Parathyroid adenoma (tissue), 2 donors: ENCODE results near the gene EYA2.

Experiments used
- H2AFZ ChIP-seq: fragments of 300-600 bp; sonication (generic); one replicate; pipeline ENCODE4 v1.7.0; 2017; ENCODE audit warnings: antibody characterized with exemption, mild to moderate bottlenecking
- H3K27ac ChIP-seq: fragments of 300-600 bp; sonication (generic); one replicate; pipeline ENCODE4 v1.7.0; 2017
- H3K27me3 ChIP-seq: fragments of 300-600 bp; sonication (generic); one replicate; pipeline ENCODE4 v1.7.0; 2017; ENCODE audit warnings: low read length; ENCODE audit not compliant: control insufficient read depth, insufficient read depth
- H3K36me3 ChIP-seq: fragments of 300-600 bp; sonication (generic); one replicate; pipeline ENCODE4 v1.7.0; 2017; ENCODE audit warnings: low read length; ENCODE audit not compliant: control insufficient read depth, insufficient read depth
- H3K4me1 ChIP-seq: fragments of 300-600 bp; sonication (generic); one replicate; pipeline ENCODE4 v1.7.0; 2017; ENCODE audit warnings: control low read depth
- H3K4me2 ChIP-seq: fragments of 300-600 bp; sonication (generic); one replicate; pipeline ENCODE4 v1.7.0; 2017; ENCODE audit warnings: low read length
- H3K4me3 ChIP-seq: fragments of 300-600 bp; sonication (generic); one replicate; pipeline ENCODE4 v1.7.0; 2017; ENCODE audit warnings: low read depth, low read length
- H3K79me2 ChIP-seq: fragments of 300-600 bp; sonication (generic); one replicate; pipeline ENCODE4 v1.7.0; 2017; ENCODE audit warnings: control low read depth
- H3K9ac ChIP-seq: fragments of 300-600 bp; sonication (generic); one replicate; pipeline ENCODE4 v1.7.0; 2017; ENCODE audit warnings: mild to moderate bottlenecking
- H3K9me3 ChIP-seq: fragments of 300-600 bp; sonication (generic); one replicate; pipeline ENCODE4 v1.7.0; 2017; ENCODE audit warnings: low read length; ENCODE audit not compliant: control insufficient read depth
- CTCF ChIP-seq: fragments of 300-600 bp; sonication (generic); IDR thresholded peaks from one replicate; pipeline ENCODE4 v1.7.0; 2017; ENCODE audit warnings: antibody characterized with exemption, mild to moderate bottlenecking
- donor health status: primary hyperparathyroidism.

EYA2 gene

GRCh38 chr20:47063407-47063806 is 168.8 kb downstream of the EYA2 start:
- TF ChIP-seq CTCF, result no peak
- no peaks in the 10 kb centered on the region for H3K27me3 ChIP-seq
- no peaks in the 10 kb centered on the region for H3K4me1 ChIP-seq
- no peaks in the 10 kb centered on the region for H3K9me3 ChIP-seq
- H3K27ac ChIP-seq, result no peak overlapping the region
- no peak overlapping the region for H3K4me3 ChIP-seq
- H3K36me3 ChIP-seq, result no peaks in the 10 kb centered on the region
- no peak overlapping the region for H3K9ac ChIP-seq
- peaks cover 2% of the 10 kb centered on the region for H3K79me2 ChIP-seq
- no peak overlapping the region for H3K4me2 ChIP-seq
- H2AFZ ChIP-seq, result no peak overlapping the region

- no peak overlapping the region for H2AFZ ChIP-seq
- H3K4me3 ChIP-seq, result no peak overlapping the region
- no peaks in the 10 kb centered on the region for H3K9me3 ChIP-seq
- H3K36me3 ChIP-seq, result no peaks in the 10 kb centered on the region
- H3K9ac ChIP-seq, result no peak overlapping the region
- H3K4me2 ChIP-seq, result no peak overlapping the region
- H3K27ac ChIP-seq, result no peak overlapping the region
- no peak for TF ChIP-seq CTCF
- peaks cover 2% of the 10 kb centered on the region for H3K79me2 ChIP-seq
- no peaks in the 10 kb centered on the region for H3K27me3 ChIP-seq
- H3K4me1 ChIP-seq, result no peaks in the 10 kb centered on the region
These were observed 169.2 kb downstream of the EYA2 start for GRCh38 chr20:47063808-47064207.

- Histone ChIP-seq H3K27me3 (no peaks in the 10 kb centered on the region), H2AFZ (no peak overlapping the region), H3K9ac (no peak overlapping the region), H3K79me2 (peaks cover 2% of the 10 kb centered on the region), H3K4me1 (no peaks in the 10 kb centered on the region), H3K4me2 (no peak overlapping the region), H3K36me3 (no peaks in the 10 kb centered on the region), H3K9me3 (no peaks in the 10 kb centered on the region), H3K4me3 (no peak overlapping the region), H3K27ac (no peak overlapping the region)
- TF ChIP-seq CTCF, result no peak
These were observed 172.0 kb downstream of the EYA2 start for GRCh38 chr20:47066484-47067270.

GRCh38 chr20:47067776-47068175 is 173.1 kb downstream of the EYA2 start:
- no peaks in the 10 kb centered on the region for H3K27me3 ChIP-seq
- H3K4me1 ChIP-seq, result no peaks in the 10 kb centered on the region
- no peak overlapping the region for H3K4me2 ChIP-seq
- no peaks in the 10 kb centered on the region for H3K36me3 ChIP-seq
- H3K27ac ChIP-seq, result no peak overlapping the region
- H3K4me3 ChIP-seq, result no peak overlapping the region
- no peaks in the 10 kb centered on the region for H3K9me3 ChIP-seq
- no peak for TF ChIP-seq CTCF
- no peak overlapping the region for H2AFZ ChIP-seq
- H3K79me2 ChIP-seq, result peaks cover 2% of the 10 kb centered on the region
- no peak overlapping the region for H3K9ac ChIP-seq

- Histone ChIP-seq H3K36me3 (no peaks in the 10 kb centered on the region), H3K9ac (no peak overlapping the region), H3K4me3 (no peak overlapping the region), H3K79me2 (peaks cover under 1% of the 10 kb centered on the region), H3K27ac (no peak overlapping the region), H3K4me1 (no peaks in the 10 kb centered on the region), H3K4me2 (no peak overlapping the region), H3K9me3 (no peaks in the 10 kb centered on the region), H2AFZ (no peak overlapping the region), H3K27me3 (no peaks in the 10 kb centered on the region)
- TF ChIP-seq CTCF, result no peak
These were observed 175.5 kb downstream of the EYA2 start for GRCh38 chr20:47070176-47070575.
